T-helper 17 cell (primary cell): Measurements from ENCODE around the gene C3orf18. TPM values are rescaled to one million over a fixed set of nuclear protein-coding genes. Genes with fewer than 3 reads are reported as not detected.

Source experiments
- ATAC-seq: fragments of 150-1000 bp; cut with Tn5 transposase; 2 replicates; pipeline ENCODE4 v1.10.0; 2021; ENCODE audit warnings: mild to moderate bottlenecking, moderate library complexity
- DNase-seq, 3 donors: peaks; one replicate each; pipeline versions ENCODE4 v3.0.0 to v3.0.0-alpha.2; 2020 to 2021
- H3K9me3 ChIP-seq: one replicate; pipeline ENCODE4 v1.7.0; 2013; ENCODE audit warnings: low read length, mild to moderate bottlenecking; ENCODE audit not compliant: control insufficient read depth, poor library complexity, severe bottlenecking
- H3K27ac Mint-ChIP-seq: one replicate; pipeline ENCODE4 v1.8.0; 2022; ENCODE audit warnings: mild to moderate bottlenecking, moderate library complexity, mixed read lengths
- H3K27me3 Mint-ChIP-seq: one replicate; pipeline ENCODE4 v1.8.0; 2022; ENCODE audit warnings: mixed read lengths
- H3K36me3 Mint-ChIP-seq: one replicate; pipeline ENCODE4 v1.8.0; 2022; ENCODE audit warnings: low read depth, mixed read lengths
- H3K4me1 Mint-ChIP-seq: one replicate; pipeline ENCODE4 v1.8.0; 2022; ENCODE audit warnings: mild to moderate bottlenecking, mixed read lengths
- H3K4me3 Mint-ChIP-seq: one replicate; pipeline ENCODE4 v1.8.0; 2022; ENCODE audit warnings: mild to moderate bottlenecking, moderate library complexity, mixed read lengths
- total RNA-seq, 4 donors: library from RNA in 2 of 4; stranded (reverse) in 2 of 4; gene quantifications; one replicate each; pipeline ENCODE4 v1.2.3 and lab custom pipeline; 2022 to 2026

The C3orf18 gene
- total RNA-seq, 2 donors from 2014 or later = 15.0 to 17.1 TPM

DNA sequence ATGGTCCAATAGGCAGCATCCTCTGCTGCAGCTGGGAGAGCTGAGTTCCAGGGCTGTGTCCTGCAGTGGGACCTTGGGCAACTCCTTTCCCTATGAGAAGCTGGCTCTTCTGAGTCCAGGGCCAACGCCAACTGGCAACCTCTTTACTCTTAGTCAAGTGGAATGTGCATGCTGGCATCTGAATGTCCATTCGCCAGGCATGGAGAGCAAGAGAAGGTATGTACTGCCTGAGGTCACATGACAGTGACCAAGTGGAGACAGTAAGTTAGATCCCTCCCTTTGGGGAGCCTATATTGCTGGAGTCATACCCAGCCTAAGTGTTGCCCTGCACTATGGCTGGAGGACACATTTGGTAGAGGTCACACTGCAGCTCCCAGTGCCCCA, 13.9 kb upstream of the C3orf18 start:
- Mint-ChIP-seq H3K27me3 (no peaks in the 10 kb centered on the region), H3K27ac (peak overlapping the region; percentile 83), H3K36me3 (peaks cover 8% of the 10 kb centered on the region), H3K4me1 (peaks cover 32% of the 10 kb centered on the region), H3K4me3 (no peak overlapping the region)
- ATAC-seq (no peak), DNase-seq (no peak)
- no peaks in the 10 kb centered on the region for H3K9me3 ChIP-seq

- H3K9me3 ChIP-seq = no peaks in the 10 kb centered on the region
- ATAC-seq (peak; percentile 53), DNase-seq (no peak)
- peaks cover 8% of the 10 kb centered on the region for H3K36me3 Mint-ChIP-seq
- peaks cover 37% of the 10 kb centered on the region for H3K4me1 Mint-ChIP-seq
- H3K4me3 Mint-ChIP-seq = no peak overlapping the region
- H3K27me3 Mint-ChIP-seq = no peaks in the 10 kb centered on the region
- H3K27ac Mint-ChIP-seq = no peak overlapping the region
Measured at GRCh38 chr3:50580683-50581458, 13.3 kb upstream of the C3orf18 start.

GRCh38 chr3:50577348-50577747, 9.8 kb upstream of the C3orf18 start:
- Mint-ChIP-seq H3K27me3 (no peaks in the 10 kb centered on the region), H3K4me3 (no peak overlapping the region), H3K36me3 (peaks cover 2% of the 10 kb centered on the region), H3K27ac (peak overlapping the region; percentile 85), H3K4me1 (peaks cover 50% of the 10 kb centered on the region)
- DNase-seq = no peak
- no peak for ATAC-seq
- H3K9me3 ChIP-seq = no peaks in the 10 kb centered on the region

DNA sequence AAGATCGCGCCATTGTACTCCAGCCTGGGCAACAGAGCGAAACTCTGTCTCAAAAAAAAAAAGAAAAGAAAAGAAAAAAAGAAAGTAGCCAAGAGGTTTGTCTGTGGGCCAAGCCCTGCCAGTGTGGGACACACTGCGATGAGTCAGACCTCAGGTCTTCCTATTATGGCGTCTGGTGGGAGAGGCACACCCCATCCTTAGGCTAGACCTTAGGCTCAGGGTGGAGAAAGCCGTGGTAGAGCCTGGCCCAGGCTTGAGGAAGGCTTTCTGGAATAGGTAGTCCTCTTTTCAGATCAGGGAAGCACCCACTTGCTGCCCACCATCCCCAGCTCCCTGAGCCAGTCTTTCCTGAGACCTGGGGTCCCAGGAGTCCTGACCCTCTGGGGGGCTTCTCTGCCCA, 7.8 kb upstream of the C3orf18 start:
- H3K4me1 Mint-ChIP-seq = peaks cover 54% of the 10 kb centered on the region
- H3K27me3 Mint-ChIP-seq = no peaks in the 10 kb centered on the region
- H3K4me3 Mint-ChIP-seq = no peak overlapping the region
- ATAC-seq (no peak), DNase-seq (no peak)
- H3K36me3 Mint-ChIP-seq = peaks cover 2% of the 10 kb centered on the region
- no peaks in the 10 kb centered on the region for H3K9me3 ChIP-seq
- peak overlapping the region; percentile 85 for H3K27ac Mint-ChIP-seq

DNA sequence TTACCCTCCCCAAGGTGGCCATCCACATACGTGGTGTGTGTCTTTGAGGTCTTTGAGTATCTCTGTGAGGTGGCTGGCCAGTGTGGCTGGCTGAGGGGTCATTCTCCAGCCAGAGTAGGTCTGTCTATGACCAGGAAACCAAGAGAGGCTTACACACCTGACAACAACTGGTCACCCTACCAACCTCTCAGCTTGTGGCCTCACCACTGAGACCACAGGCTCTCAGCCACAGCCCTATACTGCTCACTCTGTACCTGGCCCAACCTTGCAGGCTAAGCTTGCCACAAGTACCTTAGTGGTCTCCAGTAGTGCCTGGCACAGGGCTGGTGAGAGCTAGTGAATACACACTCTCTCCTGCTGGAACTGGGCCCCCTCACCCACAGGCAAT, 6.9 kb upstream of the C3orf18 start:
- DNase-seq (no peak), ATAC-seq (no peak)
- peak overlapping the region; percentile 85 for H3K27ac Mint-ChIP-seq
- H3K4me1 Mint-ChIP-seq = peaks cover 59% of the 10 kb centered on the region
- H3K36me3 Mint-ChIP-seq = peaks cover 2% of the 10 kb centered on the region
- H3K9me3 ChIP-seq = no peaks in the 10 kb centered on the region
- H3K27me3 Mint-ChIP-seq = no peaks in the 10 kb centered on the region
- H3K4me3 Mint-ChIP-seq = peak overlapping the region; percentile 85

- peak overlapping the region; percentile 85 for H3K27ac Mint-ChIP-seq
- ATAC-seq (peak; percentile 28), DNase-seq (no peak)
- H3K4me1 Mint-ChIP-seq = peaks cover 56% of the 10 kb centered on the region
- no peaks in the 10 kb centered on the region for H3K36me3 Mint-ChIP-seq
- H3K4me3 Mint-ChIP-seq = peak overlapping the region; percentile 85
- H3K9me3 ChIP-seq = no peaks in the 10 kb centered on the region
- H3K27me3 Mint-ChIP-seq = no peaks in the 10 kb centered on the region
Measured at GRCh38 chr3:50573566-50574443, 6.3 kb upstream of the C3orf18 start.

GRCh38 chr3:50572801-50573371, 5.3 kb upstream of the C3orf18 start:
- DNase-seq = no peak
- H3K27me3 Mint-ChIP-seq = no peaks in the 10 kb centered on the region
- H3K4me3 Mint-ChIP-seq = peak overlapping the region; percentile 85
- no peaks in the 10 kb centered on the region for H3K36me3 Mint-ChIP-seq
- H3K4me1 Mint-ChIP-seq = peaks cover 61% of the 10 kb centered on the region
- no peak for ATAC-seq
- peak overlapping the region; percentile 85 for H3K27ac Mint-ChIP-seq
- no peaks in the 10 kb centered on the region for H3K9me3 ChIP-seq

GRCh38 chr3:50572158-50572557, 4.6 kb upstream of the C3orf18 start:
- Mint-ChIP-seq H3K27ac (peak overlapping the region; percentile 85), H3K36me3 (no peaks in the 10 kb centered on the region), H3K27me3 (no peaks in the 10 kb centered on the region), H3K4me1 (peaks cover 64% of the 10 kb centered on the region), H3K4me3 (peak overlapping the region; percentile 75)
- ATAC-seq (peak; percentile 38), DNase-seq (peak; percentile 59 to 75 (median 69))
- no peaks in the 10 kb centered on the region for H3K9me3 ChIP-seq

DNA sequence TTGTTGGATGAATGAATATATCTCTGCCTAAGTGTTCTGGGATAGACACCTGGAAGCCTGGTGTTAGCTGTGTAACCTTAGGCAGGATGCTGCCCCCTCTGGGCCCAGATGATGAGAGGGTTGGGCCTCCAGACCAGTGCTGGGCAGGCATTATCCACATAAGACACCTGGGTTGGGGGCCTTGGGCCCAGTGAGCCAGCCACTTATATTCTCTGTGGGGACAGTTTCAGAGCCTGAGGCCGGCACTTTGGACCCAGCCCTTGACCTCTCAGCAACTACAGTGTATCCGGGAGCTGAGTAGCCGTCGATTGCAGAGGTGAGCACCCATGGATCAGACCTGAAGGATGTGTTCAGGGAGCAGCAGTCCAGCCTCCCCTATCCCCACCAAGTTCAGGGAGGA, 3.9 kb upstream of the C3orf18 start:
- Mint-ChIP-seq H3K36me3 (no peaks in the 10 kb centered on the region), H3K4me3 (peak overlapping the region; percentile 45), H3K4me1 (peaks cover 65% of the 10 kb centered on the region), H3K27me3 (no peaks in the 10 kb centered on the region), H3K27ac (peak overlapping the region; percentile 53)
- no peak for ATAC-seq
- H3K9me3 ChIP-seq = no peaks in the 10 kb centered on the region
- no peak for DNase-seq

GRCh38 chr3:50570508-50571279, 3.1 kb upstream of the C3orf18 start:
- H3K4me1 Mint-ChIP-seq = peaks cover 62% of the 10 kb centered on the region
- no peaks in the 10 kb centered on the region for H3K27me3 Mint-ChIP-seq

DNA sequence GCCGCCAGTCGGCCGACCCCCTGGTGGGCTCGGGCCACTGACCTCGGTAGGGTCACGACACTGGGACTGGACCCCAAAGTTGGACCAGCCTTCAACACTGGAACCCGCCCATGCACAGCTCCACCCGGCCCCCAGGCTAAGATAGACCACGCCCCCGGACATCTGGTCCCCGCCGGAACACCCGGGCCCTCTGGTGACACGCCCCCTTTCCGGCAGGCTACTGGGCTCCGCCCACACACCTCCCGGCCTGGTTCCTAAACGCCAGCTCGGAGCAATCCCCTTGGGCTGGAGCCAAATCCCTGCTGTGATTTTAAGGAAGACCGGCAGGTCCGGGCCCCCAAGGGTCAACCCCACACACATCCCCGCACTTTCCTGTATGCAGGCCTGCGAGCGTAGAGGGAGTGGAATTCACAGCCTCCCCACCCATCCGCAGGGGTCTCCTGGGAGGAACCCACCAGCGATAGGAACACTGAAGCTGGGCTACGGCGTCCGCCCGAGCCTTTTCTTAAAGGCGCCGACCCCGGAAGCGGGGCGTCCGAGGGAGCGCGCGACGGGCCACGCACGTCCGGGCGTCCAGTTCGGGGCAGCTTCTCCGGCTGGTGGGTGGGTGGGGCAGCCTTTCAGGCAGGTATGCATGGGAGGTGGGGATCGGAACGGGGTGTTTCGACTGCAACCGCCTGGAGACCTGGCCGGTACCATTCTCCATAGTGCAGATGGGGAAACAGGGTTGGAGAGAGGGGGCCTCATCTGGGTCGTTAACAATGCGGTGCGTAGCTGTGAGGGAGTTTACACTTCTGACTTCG, 1.6 kb upstream of the C3orf18 start, which contains the start of gene HEMK1:
Gene HEMK1, plus strand, starts transcription at position 576 of the 803 bp plus-strand sequence. CDS start 1,583 bp downstream, outside the sequence.
- H3K9me3 ChIP-seq = no peaks in the 10 kb centered on the region
- H3K4me1 Mint-ChIP-seq = peaks cover 54% of the 10 kb centered on the region
- peak within 1 kb of the TSS; percentile 92 for H3K27ac Mint-ChIP-seq
- H3K4me3 Mint-ChIP-seq = peak within 1 kb of the TSS; percentile 94
- DNase-seq (peak; percentile 82 to 88 (median 87)), ATAC-seq (peak; percentile 69)
- no peaks in the 10 kb centered on the region for H3K36me3 Mint-ChIP-seq
- no peaks in the 10 kb centered on the region for H3K27me3 Mint-ChIP-seq

More at GRCh38 chr3:50570508-50571279, 3.1 kb upstream of the C3orf18 start:
- ATAC-seq = no peak
- Mint-ChIP-seq H3K36me3 (no peaks in the 10 kb centered on the region), H3K27ac (peak overlapping the region; percentile 92), H3K4me3 (peak overlapping the region; percentile 94)
- H3K9me3 ChIP-seq = no peaks in the 10 kb centered on the region
- no peak for DNase-seq

DNA sequence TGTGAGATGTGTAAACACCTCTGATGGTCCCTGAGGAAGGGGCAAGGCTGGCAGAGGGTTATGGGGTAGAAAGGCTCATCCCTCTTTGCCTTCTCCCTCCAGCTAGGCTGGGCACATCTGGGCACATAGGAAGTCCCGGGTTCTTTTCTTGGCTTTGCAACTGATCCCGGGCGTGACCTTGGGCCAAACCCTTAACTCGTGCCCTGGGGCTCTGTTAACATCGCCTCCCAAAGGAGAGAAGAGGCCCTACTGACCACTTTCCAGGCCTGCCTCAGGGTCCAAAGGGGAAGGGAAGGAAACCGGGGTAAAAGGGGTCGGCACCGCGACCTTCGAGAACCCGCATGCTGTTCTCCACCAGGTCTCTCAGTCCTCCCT, 549 bp downstream of the C3orf18 start:
- no peaks in the 10 kb centered on the region for H3K27me3 Mint-ChIP-seq
- ATAC-seq (no peak), DNase-seq (no peak)
- H3K4me1 Mint-ChIP-seq = peaks cover 38% of the 10 kb centered on the region
- H3K36me3 Mint-ChIP-seq = no peaks in the 10 kb centered on the region
- peak overlapping the region; percentile 21 for H3K27ac Mint-ChIP-seq
- peak overlapping the region; percentile 94 for H3K4me3 Mint-ChIP-seq
- no peaks in the 10 kb centered on the region for H3K9me3 ChIP-seq
